K562 (cell line): ENCODE results near the gene KLC1. TPM values are rescaled to one million over a fixed set of nuclear protein-coding genes. Genes with fewer than 3 reads are reported as not detected.

Experiments used
- ATAC-seq: fragments of 200-7000 bp; cut with Tn5 transposase; 3 replicates; pipeline ENCODE4 v1.9.1; 2020; ENCODE audit warnings: moderate library complexity
- BruUV-seq: library from RNA; stranded (reverse); fragments of 400-500 nt; replicated peaks from 2 replicates; lab custom pipeline; 2021; lab: Mats Ljungman, UMichigan
- CTCF ChIA-PET: fragments of 300-600 bp; formaldehyde crosslinking; extraction: SDS; loops from one replicate; lab custom pipeline; 2021; ENCODE audit warnings: low intra/inter-chr PET ratio; lab: Yijun Ruan, JAX
- POLR2A ChIA-PET: fragments of 300-600, 350-650 bp; sonication (Branson Sonifier 250); formaldehyde crosslinking; extraction: SDS; loops from one replicate; lab custom pipeline; 2021; ENCODE audit warnings: antibody characterized with exemption, inconsistent platforms; lab: Yijun Ruan, JAX
- DNase-seq, 4 experiments: peaks; one replicate each; pipeline versions ENCODE4 v3.0.0 to v3.0.0-alpha.2; 2011 to 2018; ENCODE audit warnings: low spot score in 3 of 4, mixed read lengths in 3 of 4; ENCODE audit errors: extremely low read depth in 1 of 4
- FAIRE-seq: peaks from 2 replicates; lab custom pipeline; 2011; peaks lifted over from hg19 to GRCh38; lab: Jason Lieb, UNC
- H2AFZ ChIP-seq: 2 replicates; pipeline ENCODE4 v1.6.0; 2011; ENCODE audit warnings: low read depth, low read length, control low read depth, inconsistent platforms
- H3K27ac ChIP-seq: fragments of 200-600 bp; 3 replicates; pipeline ENCODE4 v1.8.0; 2011; ENCODE audit warnings: low read depth, mild to moderate bottlenecking, control low read depth, inconsistent platforms, low read length, moderate library complexity, mixed read lengths; ENCODE audit errors: extremely low read depth
- H3K27me3 ChIP-seq, 2 experiments: fragments of 300-600 bp in 1 of 2; 2 replicates in 1 of 2; 3 replicates in 1 of 2; pipeline versions ENCODE4 v1.6.0 to v1.8.0; 2011; ENCODE audit warnings: inconsistent platforms in 2 of 2, low read length in 2 of 2, mild to moderate bottlenecking in 1 of 2, mixed read lengths in 1 of 2, moderate library complexity in 1 of 2; ENCODE audit not compliant: control insufficient read depth in 2 of 2, insufficient read depth in 2 of 2
- H3K36me3 ChIP-seq: fragments of 300-600 bp; 3 replicates; pipeline ENCODE4 v1.8.0; 2011; ENCODE audit warnings: mild to moderate bottlenecking, low read length, inconsistent platforms; ENCODE audit not compliant: control insufficient read depth, insufficient read depth
- H3K4me1 ChIP-seq, 2 experiments: fragments of 200-600 bp in 1 of 2; replicated peaks in 1 of 2; 2 replicates in 1 of 2; 3 replicates in 1 of 2; pipeline versions ENCODE4 v1.5.1 to v1.8.0; 2011; ENCODE audit warnings: inconsistent platforms in 2 of 2, low read length in 2 of 2, mild to moderate bottlenecking in 1 of 2, mixed read lengths in 1 of 2, moderate library complexity in 1 of 2; ENCODE audit not compliant: control insufficient read depth in 2 of 2, insufficient read depth in 2 of 2
- H3K4me2 ChIP-seq: 2 replicates; pipeline ENCODE4 v1.6.1; 2011; ENCODE audit warnings: low read length, control low read depth, inconsistent platforms, mixed read lengths; ENCODE audit not compliant: insufficient read depth
- H3K4me3 ChIP-seq: fragments of 200-600 bp; sonication (generic), shearing (Covaris generic); 2 replicates; pipeline ENCODE4 v1.5.1; 2016; ENCODE audit warnings: control low read depth, inconsistent platforms
- H3K79me2 ChIP-seq: fragments of 200-600 bp; 3 replicates; pipeline ENCODE4 v1.8.0; 2011; ENCODE audit warnings: low read length, inconsistent platforms; ENCODE audit not compliant: control insufficient read depth, insufficient read depth
- H3K9ac ChIP-seq, 2 experiments: 2 replicates each; pipeline versions ENCODE4 v1.6.0 to v1.6.1; 2011; ENCODE audit warnings: low read depth in 2 of 2, low read length in 2 of 2, control low read depth in 1 of 2, inconsistent platforms in 1 of 2, mild to moderate bottlenecking in 1 of 2, mixed read lengths in 1 of 2; ENCODE audit not compliant: insufficient read depth in 1 of 2
- H3K9me1 ChIP-seq: one replicate; pipeline ENCODE4 v1.6.0; 2011; ENCODE audit warnings: inconsistent platforms, mild to moderate bottlenecking, low read length, moderate library complexity; ENCODE audit not compliant: control insufficient read depth, insufficient read depth
- H3K9me3 ChIP-seq: replicated peaks from 2 replicates; pipeline ENCODE4 v1.5.1; 2011; ENCODE audit warnings: low read depth, low read length, inconsistent platforms; ENCODE audit not compliant: control insufficient read depth, insufficient read depth
- H4K20me1 ChIP-seq: replicated peaks from 2 replicates; pipeline ENCODE4 v1.6.1; 2011; ENCODE audit warnings: low read length, inconsistent platforms, mixed read lengths; ENCODE audit not compliant: control insufficient read depth, insufficient read depth
- CBFA2T3 ChIP-seq: fragments of 450-650 bp; IDR thresholded peaks from 2 replicates; pipeline ENCODE4 v1.6.1; 2017
- CC2D1A ChIP-seq: fragments of 450-650 bp; IDR thresholded peaks from 2 replicates; pipeline ENCODE4 v1.6.1; 2017; ENCODE audit warnings: mild to moderate bottlenecking
- GTF2A2 ChIP-seq: IDR thresholded peaks from 2 replicates; pipeline ENCODE4 v1.6.1; 2016; ENCODE audit warnings: mild to moderate bottlenecking, missing genetic modification characterization, missing compliant biosample characterization
- HMGXB4 ChIP-seq: sonication (generic); formaldehyde crosslinking; IDR thresholded peaks from 2 replicates; pipeline ENCODE4 v1.8.1; 2023; ENCODE audit warnings: mild to moderate bottlenecking, missing genetic modification reagents
- HNRNPLL ChIP-seq: fragments of 200-400 bp; formaldehyde crosslinking; IDR thresholded peaks from 2 replicates; pipeline ENCODE4 v1.6.1; 2017; ENCODE audit warnings: low read length, low read depth, mild to moderate bottlenecking; ENCODE audit not compliant: poor library complexity, severe bottlenecking
- LCOR ChIP-seq: sonication (generic); formaldehyde crosslinking; IDR thresholded peaks from 2 replicates; pipeline ENCODE4 v1.8.0; 2022; ENCODE audit warnings: mild to moderate bottlenecking, missing genetic modification reagents
- MAFK ChIP-seq: IDR thresholded peaks from 2 replicates; pipeline ENCODE4 v1.6.1; 2011; ENCODE audit warnings: low read length, improper control_type of control experiment
- MGA ChIP-seq: fragments of 450-650 bp; IDR thresholded peaks from 2 replicates; pipeline ENCODE4 v1.6.1; 2016; ENCODE audit warnings: mild to moderate bottlenecking, moderate library complexity
- SLC30A9 ChIP-seq: fragments of 250-450 bp; sonication (Bioruptor Pico); IDR thresholded peaks from 2 replicates; pipeline ENCODE4 v1.8.0; 2022; ENCODE audit warnings: mild to moderate bottlenecking, moderate library complexity
- SMARCB1 ChIP-seq: IDR thresholded peaks from 2 replicates; pipeline ENCODE4 v1.6.1; 2011; ENCODE audit warnings: improper control_type of control experiment, low read depth; ENCODE audit not compliant: insufficient read length
- TCF7 ChIP-seq: sonication (generic); IDR thresholded peaks from 2 replicates; pipeline ENCODE4 v1.6.1; 2016; ENCODE audit warnings: antibody characterized with exemption, borderline replicate concordance
- ZBTB7A ChIP-seq: IDR thresholded peaks from 2 replicates; pipeline ENCODE4 v1.6.1; 2011; ENCODE audit warnings: low read depth, mild to moderate bottlenecking, low read length, moderate library complexity, borderline replicate concordance; ENCODE audit not compliant: control insufficient read depth
- WGBS: fragments of 100-300 bp; shearing (Covaris generic); methylation state at CpG from one replicate; pipeline ENCODE4 v1.1.6; 2016; ENCODE audit warnings: low coverage, mixed read lengths; ENCODE audit not compliant: insufficient coverage; ENCODE audit errors: missing lambda C conversion rate; 5-methylcytosine and 5-hydroxymethylcytosine counted together
- in situ Hi-C: fragments of 300-500 bp; cut with MboI; formaldehyde crosslinking; loops from 4 replicates; pipeline ENCODE4 v1.15.0; 2018; ENCODE audit warnings: inconsistent platforms, mixed read lengths
- intact Hi-C: fragments of 100-400 bp; cut with micrococcal nuclease; formaldehyde crosslinking; loops from 2 replicates; pipeline ENCODE4 v1.14.2; 2022
- polyA plus RNA-seq, 8 experiments: library from polyadenylated mRNA; depleted of rRNA in 4 of 8; stranded (reverse) in 5 of 8; unstranded in 3 of 8; fragments of >200 nt; fragmentation: Nextera tagmentation in 2 of 8; fragmentation: Illumina TruSeq in 1 of 8; extraction: Ambion mirVana in 2 of 8; extraction: Trizol in 1 of 8; gene quantifications; 2 replicates each; pipeline versions ENCODE4 v1.2.1 to v1.2.3, GENCODE V29; 2011 to 2014; ENCODE audit warnings: inconsistent platforms in 1 of 8, missing spikeins in 1 of 8
- total RNA-seq, 7 experiments: library from RNA; depleted of rRNA in 6 of 7; stranded (reverse); fragments of >200 nt in 6 of 7; fragmentation: Illumina TruSeq in 2 of 7; extraction: Trizol in 2 of 7; gene quantifications; 2 replicates each; pipeline versions ENCODE4 v1.2.1 to v1.2.3, GENCODE V29; 2011 to 2021; ENCODE audit warnings: low replicate concordance in 1 of 7

The KLC1 gene
- total and polyA plus RNA-seq, 9 of the 15 experiments (the other 6 are each of a cell fraction or from before 2014, with no cell fraction given): 4.9 to 134 (median 54.8) TPM

- Histone ChIP-seq H3K4me3 (no peak overlapping the region), H2AFZ (no peak overlapping the region), H3K9ac (no peak overlapping the region), H3K4me1 (no peaks in the 10 kb centered on the region), H3K27ac (no peak overlapping the region), H3K9me3 (no peaks in the 10 kb centered on the region), H4K20me1 (no peaks in the 10 kb centered on the region), H3K27me3 (no peaks in the 10 kb centered on the region), H3K36me3 (peaks cover 66% of the 10 kb centered on the region), H3K4me2 (no peak overlapping the region), H3K79me2 (peaks cover 6% of the 10 kb centered on the region), H3K9me1 (no peaks in the 10 kb centered on the region)
- 100% methylated on average over 1 of the region's 1 CpG for WGBS
- ATAC-seq (no peak), DNase-seq (no peak), FAIRE-seq (no peak)
- ChIA-PET CTCF (no interaction called here), POLR2A (no interaction called here)
- in situ Hi-C loops: no loop called here
- no TSS peak for BruUV-seq
- intact Hi-C loops: no loop called here
- TF ChIP-seq HMGXB4 (no peak), LCOR (CRISPR knock-in tag) (no peak), TCF7 (no peak), MGA (no peak), ZBTB7A (no peak), MAFK (no peak), SMARCB1 (no peak), HNRNPLL (no peak), CC2D1A (no peak), SLC30A9 (CRISPR knock-in tag) (no peak), CBFA2T3 (no peak), GTF2A2 (tag) (no peak)
Observed at GRCh38 chr14:103656756-103657133, 27.7 kb downstream of the KLC1 start.
